GM12878 (cell line): ENCODE data around the gene HTR3E. TPM values are rescaled to one million over a fixed set of nuclear protein-coding genes. Genes with fewer than 3 reads are reported as not detected.

Source experiments
- ATAC-seq: fragments of 200-7000 bp; cut with Tn5 transposase; 3 replicates; pipeline ENCODE4 v1.9.1; 2020; ENCODE audit warnings: mild to moderate bottlenecking, moderate library complexity
- BruUV-seq: library from RNA; stranded (reverse); fragments of 400-500 nt; replicated peaks from 2 replicates; lab custom pipeline; 2021; lab: Mats Ljungman, UMichigan
- CTCF ChIA-PET: fragments of 300-600 bp; sonication (Branson Sonifier 250); formaldehyde crosslinking; extraction: SDS; loops from one replicate; lab custom pipeline; 2021; ENCODE audit warnings: inconsistent platforms; lab: Yijun Ruan, JAX
- POLR2A ChIA-PET: fragments of 350-600 bp; formaldehyde crosslinking; extraction: SDS; loops from one replicate; lab custom pipeline; 2021; ENCODE audit warnings: inconsistent platforms; lab: Charles Lee
- RAD21 ChIA-PET: fragments of 300-600 bp; sonication (Branson Sonifier 250); formaldehyde crosslinking; loops from one replicate; lab custom pipeline; 2023; ENCODE audit warnings: antibody characterized with exemption; ENCODE audit not compliant: unreplicated experiment; lab: Charles Lee
- SMC1A ChIA-PET: fragments of 300-600 bp; sonication (Branson Sonifier 250); formaldehyde crosslinking; loops from one replicate; lab custom pipeline; 2023; ENCODE audit not compliant: unreplicated experiment, uncharacterized antibody; lab: Charles Lee
- DNase-seq: peaks from one replicate; pipeline ENCODE4 v3.0.0-alpha.2; 2011; ENCODE audit warnings: low read depth, low spot score
- FAIRE-seq: peaks from 3 replicates; lab custom pipeline; 2011; peaks lifted over from hg19 to GRCh38; lab: Jason Lieb, UNC
- H2AFZ ChIP-seq: 2 replicates; pipeline ENCODE4 v1.6.0; 2011; ENCODE audit warnings: low read depth, low read length, control low read depth; ENCODE audit not compliant: control insufficient read depth
- H3K27ac ChIP-seq: 2 replicates; pipeline ENCODE4 v1.5.1; 2011; ENCODE audit warnings: control low read depth; ENCODE audit not compliant: control insufficient read depth, insufficient read depth
- H3K27me3 ChIP-seq, 2 experiments: replicated peaks in 1 of 2; 2 replicates each; pipeline versions ENCODE4 v1.6.0 to v1.6.1; 2011; ENCODE audit warnings: low read length in 1 of 2; ENCODE audit not compliant: control insufficient read depth in 2 of 2, insufficient read depth in 2 of 2
- H3K36me3 ChIP-seq, 2 experiments: 2 replicates each; pipeline ENCODE4 v1.5.1; 2011; ENCODE audit warnings: low read length in 1 of 2; ENCODE audit not compliant: control insufficient read depth in 2 of 2, insufficient read depth in 2 of 2
- H3K4me1 ChIP-seq: 2 replicates; pipeline ENCODE4 v1.6.1; 2011; ENCODE audit warnings: mild to moderate bottlenecking, low read length, moderate library complexity, mixed read lengths; ENCODE audit not compliant: control insufficient read depth, insufficient read depth
- H3K4me2 ChIP-seq: 2 replicates; pipeline ENCODE4 v1.6.0; 2011; ENCODE audit warnings: control low read depth; ENCODE audit not compliant: control insufficient read depth, insufficient read depth
- H3K4me3 ChIP-seq: fragments of 200-600 bp; sonication (generic); 2 replicates; pipeline ENCODE4 v1.5.1; 2016
- H3K79me2 ChIP-seq: 2 replicates; pipeline ENCODE4 v1.6.0; 2011; ENCODE audit warnings: low read length; ENCODE audit not compliant: control insufficient read depth, insufficient read depth
- H3K9ac ChIP-seq: 2 replicates; pipeline ENCODE4 v1.8.0; 2011; ENCODE audit warnings: low read length, control low read depth, mixed read lengths; ENCODE audit not compliant: control insufficient read depth, insufficient read depth
- H3K9me3 ChIP-seq: replicated peaks from 3 replicates; pipeline ENCODE4 v1.5.1; 2011; ENCODE audit warnings: mild to moderate bottlenecking, low read length; ENCODE audit not compliant: control insufficient read depth, insufficient read depth
- H4K20me1 ChIP-seq: 2 replicates; pipeline ENCODE4 v1.6.0; 2011; ENCODE audit not compliant: control insufficient read depth, insufficient read depth
- ATF2 ChIP-seq: IDR thresholded peaks from 2 replicates; pipeline ENCODE4 v1.6.1; 2012; ENCODE audit warnings: low read length, inconsistent platforms
- CEBPZ ChIP-seq: fragments of 150-350 bp; IDR thresholded peaks from 2 replicates; pipeline ENCODE4 v1.6.1; 2016; ENCODE audit warnings: low read depth, low read length
- FOXK2 ChIP-seq: fragments of 450-650 bp; IDR thresholded peaks from 2 replicates; pipeline ENCODE4 v1.6.1; 2017; ENCODE audit warnings: mild to moderate bottlenecking, moderate library complexity
- GABPA ChIP-seq: IDR thresholded peaks from 2 replicates; pipeline ENCODE4 v1.6.1; 2014; ENCODE audit warnings: antibody characterized with exemption, low read depth, mild to moderate bottlenecking, inconsistent platforms
- HCFC1 ChIP-seq: fragments of 150-350 bp; IDR thresholded peaks from 2 replicates; pipeline ENCODE4 v1.6.1; 2014; ENCODE audit warnings: low read length
- IKZF1 ChIP-seq: fragments of 450-650 bp; conservative IDR thresholded peaks from 2 replicates; pipeline ENCODE4 v1.6.1; 2017; ENCODE audit warnings: antibody characterized with exemption, mild to moderate bottlenecking
- KAT2A ChIP-seq: conservative IDR thresholded peaks from 2 replicates; pipeline ENCODE4 v1.6.1; 2011; ENCODE audit warnings: low read depth, low read length; ENCODE audit not compliant: control insufficient read depth
- KLF5 ChIP-seq: fragments of 450-650 bp; IDR thresholded peaks from 2 replicates; pipeline ENCODE4 v1.6.1; 2014; ENCODE audit warnings: mild to moderate bottlenecking; ENCODE audit not compliant: partially characterized antibody
- MAX ChIP-seq: IDR thresholded peaks from 2 replicates; pipeline ENCODE4 v1.6.1; 2012; ENCODE audit warnings: low read depth, low read length, improper control_type of control experiment
- MXI1 ChIP-seq: fragments of 150-350 bp; IDR thresholded peaks from 2 replicates; pipeline ENCODE4 v1.6.1; 2011; ENCODE audit warnings: low read depth, mild to moderate bottlenecking, inconsistent platforms, low read length, improper control_type of control experiment
- NFXL1 ChIP-seq: fragments of 450-650 bp; IDR thresholded peaks from 2 replicates; pipeline ENCODE4 v1.6.1; 2017; ENCODE audit warnings: antibody characterized with exemption, mild to moderate bottlenecking, borderline replicate concordance
- TAF1 ChIP-seq: IDR thresholded peaks from 2 replicates; pipeline ENCODE4 v1.6.1; 2011; ENCODE audit warnings: mild to moderate bottlenecking, low read depth, low read length, borderline replicate concordance
- YBX1 ChIP-seq: fragments of 450-650 bp; IDR thresholded peaks from 2 replicates; pipeline ENCODE4 v1.6.1; 2016; ENCODE audit warnings: antibody characterized with exemption
- WGBS: methylation state at CpG from one replicate; pipeline ENCODE4 v1.1.6; 2016; ENCODE audit warnings: low lambda C conversion rate; ENCODE audit not compliant: insufficient replicate concordance, insufficient coverage; ENCODE audit errors: missing lambda C conversion rate; 5-methylcytosine and 5-hydroxymethylcytosine counted together
- in situ Hi-C: fragments of 300-500 bp; cut with MboI; formaldehyde crosslinking; loops from 9 replicates; pipeline ENCODE4 v1.14.3; 2018; ENCODE audit warnings: mixed read lengths
- intact Hi-C: fragments of 100-400 bp; cut with micrococcal nuclease; formaldehyde crosslinking; loops from one replicate; pipeline ENCODE4 v1.14.2; 2022; ENCODE audit not compliant: unreplicated experiment
- polyA plus RNA-seq, 11 experiments: library from polyadenylated mRNA; depleted of rRNA in 4 of 11; unstranded in 6 of 11; stranded (reverse) in 5 of 11; fragments of >200 nt; fragmentation: Nextera tagmentation in 4 of 11; fragmentation: Illumina TruSeq in 1 of 11; extraction: Ambion mirVana in 4 of 11; extraction: Trizol in 1 of 11; gene quantifications; 1 replicate in 1 of 11; 2 replicates in 10 of 11; pipeline versions ENCODE4 v1.2.1 to v1.2.3, GENCODE V29; 2011 to 2016; ENCODE audit warnings: inconsistent platforms in 2 of 11, missing spikeins in 2 of 11, low read depth in 1 of 11
- total RNA-seq, 4 experiments: library from RNA; depleted of rRNA in 3 of 4; stranded (reverse); fragments of >200 nt in 3 of 4; fragmentation: Illumina TruSeq in 1 of 4; extraction: Trizol in 1 of 4; gene quantifications; 2 replicates each; pipeline versions ENCODE4 v1.2.1 to v1.2.3, GENCODE V29; 2013 to 2021
- TF ChIP-seq, protein P1 (sequence below): IDR thresholded peaks from 2 replicates; pipeline ENCODE4 v1.6.1; 2012; ENCODE audit warnings: mild to moderate bottlenecking, low read depth, low read length

The HTR3E gene
- total and polyA plus RNA-seq, 10 of the 15 experiments (the other 5 are each of a cell fraction or from before 2014, with no cell fraction given): not detected

GRCh38 chr3:184135149-184135910, 38.5 kb downstream of the HTR3E start, which contains the start of gene EIF2B5:
TSS of gene EIF2B5 (plus strand) at chr3:184135358. CDS start at chr3:184135386, 28 bp downstream.
- FAIRE-seq: peak; percentile 94
- peak; percentile 92 for ATAC-seq
- Histone ChIP-seq H3K36me3 (peaks cover 0 to 2% of the 10 kb centered on the region in 2 experiments; a peak in 3 of 4 replicates), H3K9me3 (no peaks in the 10 kb centered on the region), H3K4me1 (peaks cover 4% of the 10 kb centered on the region; the same call in 1 of the 2 replicates), H3K27ac (peak within 1 kb of the TSS; percentile 84), H4K20me1 (no peaks in the 10 kb centered on the region), H3K4me3 (peak within 1 kb of the TSS; percentile 95), H2AFZ (peak within 1 kb of the TSS; percentile 98), H3K27me3 (no peaks in the 10 kb centered on the region), H3K4me2 (peak within 1 kb of the TSS; percentile 91), H3K79me2 (peaks cover 45% of the 10 kb centered on the region), H3K9ac (peak within 1 kb of the TSS; percentile 94)
- ChIA-PET RAD21 (interaction anchor here (1.1 to 2.6 kb wide), 3 partner anchors 21 to 117 kb away, joined by 3 to 10 read pairs (median 4); partner anchors contain the start of genes ABCC5 and DVL3), CTCF (interaction anchor here (1.4 to 2.0 kb wide), 4 partner anchors 9 to 240 kb away, joined by 3 to 7 read pairs (median 4); partner anchors contain the start of gene DVL3), POLR2A (interaction anchor here (0.7 to 1.6 kb wide), 3 partner anchors 20 to 122 kb away, joined by 4 to 6 read pairs (median 4); no protein-coding TSS in a partner anchor), SMC1A (interaction anchor here (0.7 to 1.4 kb wide), 3 partner anchors 9 to 105 kb away, joined by 3 to 5 read pairs (median 5); no protein-coding TSS in a partner anchor)
- no TSS peak for BruUV-seq
- intact Hi-C loops (loop anchor here (1.0 to 10.0 kb wide), 4 partner anchors 39 to 241 kb away; partner anchors contain the start of genes ABCF3, ALG3, AP2M1 and EEF1AKMT4), in situ Hi-C loops (no loop called here)
- 2% methylated on average over 42 of the region's 56 CpGs for WGBS
- peak; percentile 84 for DNase-seq
- peak; percentile 92 for TF ChIP-seq IKZF1
- TF ChIP-seq, protein P1, sequence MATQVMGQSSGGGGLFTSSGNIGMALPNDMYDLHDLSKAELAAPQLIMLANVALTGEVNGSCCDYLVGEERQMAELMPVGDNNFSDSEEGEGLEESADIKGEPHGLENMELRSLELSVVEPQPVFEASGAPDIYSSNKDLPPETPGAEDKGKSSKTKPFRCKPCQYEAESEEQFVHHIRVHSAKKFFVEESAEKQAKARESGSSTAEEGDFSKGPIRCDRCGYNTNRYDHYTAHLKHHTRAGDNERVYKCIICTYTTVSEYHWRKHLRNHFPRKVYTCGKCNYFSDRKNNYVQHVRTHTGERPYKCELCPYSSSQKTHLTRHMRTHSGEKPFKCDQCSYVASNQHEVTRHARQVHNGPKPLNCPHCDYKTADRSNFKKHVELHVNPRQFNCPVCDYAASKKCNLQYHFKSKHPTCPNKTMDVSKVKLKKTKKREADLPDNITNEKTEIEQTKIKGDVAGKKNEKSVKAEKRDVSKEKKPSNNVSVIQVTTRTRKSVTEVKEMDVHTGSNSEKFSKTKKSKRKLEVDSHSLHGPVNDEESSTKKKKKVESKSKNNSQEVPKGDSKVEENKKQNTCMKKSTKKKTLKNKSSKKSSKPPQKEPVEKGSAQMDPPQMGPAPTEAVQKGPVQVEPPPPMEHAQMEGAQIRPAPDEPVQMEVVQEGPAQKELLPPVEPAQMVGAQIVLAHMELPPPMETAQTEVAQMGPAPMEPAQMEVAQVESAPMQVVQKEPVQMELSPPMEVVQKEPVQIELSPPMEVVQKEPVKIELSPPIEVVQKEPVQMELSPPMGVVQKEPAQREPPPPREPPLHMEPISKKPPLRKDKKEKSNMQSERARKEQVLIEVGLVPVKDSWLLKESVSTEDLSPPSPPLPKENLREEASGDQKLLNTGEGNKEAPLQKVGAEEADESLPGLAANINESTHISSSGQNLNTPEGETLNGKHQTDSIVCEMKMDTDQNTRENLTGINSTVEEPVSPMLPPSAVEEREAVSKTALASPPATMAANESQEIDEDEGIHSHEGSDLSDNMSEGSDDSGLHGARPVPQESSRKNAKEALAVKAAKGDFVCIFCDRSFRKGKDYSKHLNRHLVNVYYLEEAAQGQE: 0 out of 2 replicates have a peak, but pooled peaks have one; percentile 23
- peak; percentile 91 for TF ChIP-seq MXI1
- TF ChIP-seq HCFC1: peak; percentile 77
- TF ChIP-seq MAX: peak; percentile 85
- no peak for TF ChIP-seq YBX1
- no peak for TF ChIP-seq CEBPZ
- TF ChIP-seq FOXK2: 0 out of 2 replicates have a peak, but pooled peaks have one; percentile 15
- TF ChIP-seq KAT2A: no peak
- no peak for TF ChIP-seq ATF2
- TF ChIP-seq NFXL1: no peak
- TF ChIP-seq KLF5: no peak
- peak; percentile 94 for TF ChIP-seq TAF1
- peak; percentile 83 for TF ChIP-seq GABPA
